HEK293 (cell line): ENCODE results near the gene TLR4.

Experiments
- CTCF ChIA-PET: fragments of 350-600 bp; formaldehyde crosslinking; extraction: SDS; loops from one replicate; lab custom pipeline; 2021; ENCODE audit warnings: antibody characterized with exemption; lab: Yijun Ruan, JAX
- POLR2A ChIA-PET: fragments of 300-600 bp; formaldehyde crosslinking; extraction: SDS; loops from one replicate; lab custom pipeline; 2020; ENCODE audit warnings: antibody characterized with exemption, inconsistent platforms; lab: Yijun Ruan, JAX
- H3K27ac ChIP-seq: fragments of 200-500 bp; sonication (Bioruptor generic); 2 replicates; pipeline ENCODE4 v1.5.1; 2014; ENCODE audit warnings: low read depth, low read length, control low read depth, inconsistent platforms; ENCODE audit errors: extremely low read depth
- H3K36me3 ChIP-seq, 2 experiments: fragments of 200-500 bp in 1 of 2; sonication (Bioruptor generic) in 1 of 2; 1 replicate in 1 of 2; 2 replicates in 1 of 2; pipeline ENCODE4 v1.5.1; 2014 to 2017; ENCODE audit warnings: inconsistent platforms in 2 of 2, low read length in 2 of 2; ENCODE audit not compliant: control insufficient read depth in 2 of 2, insufficient read depth in 1 of 2
- H3K4me1 ChIP-seq: fragments of 200-500 bp; sonication (Bioruptor generic); 2 replicates; pipeline ENCODE4 v1.5.1; 2014; ENCODE audit warnings: mild to moderate bottlenecking, low read length, inconsistent platforms; ENCODE audit not compliant: control insufficient read depth, insufficient read depth
- H3K4me3 ChIP-seq: 2 replicates; pipeline ENCODE4 v1.5.1; 2011; ENCODE audit warnings: low read depth, mild to moderate bottlenecking, control low read depth, low read length, moderate library complexity
- H3K9me3 ChIP-seq: fragments of 200-500 bp; sonication (Bioruptor generic); 2 replicates; pipeline ENCODE4 v1.5.1; 2014; ENCODE audit warnings: low read depth, low read length, inconsistent platforms; ENCODE audit not compliant: control insufficient read depth, insufficient read depth
- BCL11B ChIP-seq: fragments of 450-650 bp; formaldehyde crosslinking; IDR thresholded peaks from 2 replicates; pipeline ENCODE4 v1.5.1; 2016; ENCODE audit warnings: low read depth, missing biosample characterization, missing genetic modification characterization
- BCL6B ChIP-seq: fragments of 450-650 bp; formaldehyde crosslinking; IDR thresholded peaks from 2 replicates; pipeline ENCODE4 v1.5.1; 2017; ENCODE audit warnings: missing biosample characterization, missing genetic modification characterization
- GLI4 ChIP-seq: fragments of 450-650 bp; formaldehyde crosslinking; IDR thresholded peaks from 2 replicates; pipeline ENCODE4 v1.5.1; 2016; ENCODE audit warnings: missing biosample characterization, missing genetic modification characterization
- MEIS1 ChIP-seq: sonication (generic); formaldehyde crosslinking; IDR thresholded peaks from 2 replicates; pipeline ENCODE4 v1.8.1; 2022; ENCODE audit warnings: missing genetic modification reagents, mild to moderate bottlenecking, borderline replicate concordance
- SP3 ChIP-seq: fragments of 450-650 bp; formaldehyde crosslinking; IDR thresholded peaks from 2 replicates; pipeline ENCODE4 v1.5.1; 2016; ENCODE audit warnings: missing biosample characterization, missing genetic modification characterization
- ZBTB26 ChIP-seq: fragments of 450-650 bp; formaldehyde crosslinking; optimal IDR thresholded peaks from 2 replicates; pipeline ENCODE3; 2016; ENCODE audit warnings: missing biosample characterization, mild to moderate bottlenecking, missing genetic modification characterization
- ZFP37 ChIP-seq: fragments of 450-650 bp; formaldehyde crosslinking; IDR thresholded peaks from 2 replicates; pipeline ENCODE4 v1.5.1; 2016; ENCODE audit warnings: missing biosample characterization, missing genetic modification characterization
- ZFP41 ChIP-seq: fragments of 450-650 bp; formaldehyde crosslinking; IDR thresholded peaks from 2 replicates; pipeline ENCODE4 v1.5.1; 2016; ENCODE audit warnings: missing biosample characterization, missing genetic modification characterization, borderline replicate concordance
- ZNF10 ChIP-seq: fragments of 450-650 bp; formaldehyde crosslinking; IDR thresholded peaks from 2 replicates; pipeline ENCODE4 v1.5.1; 2017; ENCODE audit warnings: missing biosample characterization, missing genetic modification characterization
- ZNF133 ChIP-seq: fragments of 450-650 bp; formaldehyde crosslinking; IDR thresholded peaks from 2 replicates; pipeline ENCODE4 v1.5.1; 2016; ENCODE audit warnings: missing biosample characterization, missing genetic modification characterization
- ZNF146 ChIP-seq: fragments of 450-650 bp; formaldehyde crosslinking; IDR thresholded peaks from 2 replicates; pipeline ENCODE4 v1.5.1; 2016; ENCODE audit warnings: missing biosample characterization, missing genetic modification characterization
- ZNF184 ChIP-seq: fragments of 450-650 bp; IDR thresholded peaks from 2 replicates; pipeline ENCODE4 v1.5.1; 2018; ENCODE audit warnings: missing biosample characterization, mild to moderate bottlenecking, missing genetic modification characterization
- ZNF2 ChIP-seq: fragments of 450-650 bp; formaldehyde crosslinking; IDR thresholded peaks from 2 replicates; pipeline ENCODE4 v1.5.1; 2016; ENCODE audit warnings: missing biosample characterization, missing genetic modification characterization
- ZNF23 ChIP-seq: fragments of 450-650 bp; formaldehyde crosslinking; IDR thresholded peaks from 2 replicates; pipeline ENCODE4 v1.5.1; 2016; ENCODE audit warnings: missing biosample characterization, missing genetic modification characterization, borderline replicate concordance
- ZNF248 ChIP-seq: fragments of 450-650 bp; formaldehyde crosslinking; IDR thresholded peaks from 2 replicates; pipeline ENCODE4 v1.5.1; 2017; ENCODE audit warnings: missing biosample characterization, missing genetic modification characterization
- ZNF26 ChIP-seq: fragments of 450-650 bp; formaldehyde crosslinking; IDR thresholded peaks from 2 replicates; pipeline ENCODE4 v1.5.1; 2016; ENCODE audit warnings: missing biosample characterization, missing genetic modification characterization
- ZNF302 ChIP-seq: fragments of 450-650 bp; formaldehyde crosslinking; IDR thresholded peaks from 2 replicates; pipeline ENCODE4 v1.5.1; 2016; ENCODE audit warnings: missing biosample characterization, missing genetic modification characterization, low read depth
- ZNF548 ChIP-seq: fragments of 450-650 bp; formaldehyde crosslinking; IDR thresholded peaks from 2 replicates; pipeline ENCODE4 v1.5.1; 2016; ENCODE audit warnings: missing biosample characterization, missing genetic modification characterization
- ZNF560 ChIP-seq: fragments of 450-650 bp; formaldehyde crosslinking; IDR thresholded peaks from 2 replicates; pipeline ENCODE4 v1.5.1; 2017; ENCODE audit warnings: missing biosample characterization, missing genetic modification characterization, borderline replicate concordance
- ZNF639 ChIP-seq: fragments of 450-650 bp; formaldehyde crosslinking; IDR thresholded peaks from 2 replicates; pipeline ENCODE4 v1.5.1; 2016; ENCODE audit warnings: missing biosample characterization, missing genetic modification characterization
- ZNF677 ChIP-seq: fragments of 450-650 bp; IDR thresholded peaks from 2 replicates; pipeline ENCODE4 v1.5.0; 2018; ENCODE audit warnings: missing biosample characterization, mild to moderate bottlenecking, missing genetic modification characterization, moderate library complexity

Gene TLR4

GRCh38 chr9:117747386-117747970 is 43.3 kb downstream of the TLR4 start:
- no peak overlapping the region for H3K4me3 ChIP-seq
- ChIA-PET POLR2A (no interaction called here), CTCF (no interaction called here)
- no peaks in the 10 kb centered on the region for H3K9me3 ChIP-seq
- TF ChIP-seq ZNF23 (no peak), ZNF146 (no peak), ZNF184 (tag by site-specific recombination) (no peak)
- H3K36me3 ChIP-seq = no peaks in the 10 kb centered on the region
- H3K27ac ChIP-seq = no peak overlapping the region
- no peaks in the 10 kb centered on the region for H3K4me1 ChIP-seq

- no peak overlapping the region for H3K27ac ChIP-seq
- no peaks in the 10 kb centered on the region for H3K9me3 ChIP-seq
Measured at GRCh38 chr9:117750401-117750800, 46.2 kb downstream of the TLR4 start.

More at GRCh38 chr9:117750401-117750800, 46.2 kb downstream of the TLR4 start:
- CTCF ChIA-PET = interaction anchor here (0.6 kb wide), 1 partner anchor 311 kb away, joined by 3 read pairs; no protein-coding TSS in a partner anchor
- POLR2A ChIA-PET = no interaction called here
- no peak overlapping the region for H3K4me3 ChIP-seq
- no peaks in the 10 kb centered on the region for H3K36me3 ChIP-seq
- no peaks in the 10 kb centered on the region for H3K4me1 ChIP-seq
- TF ChIP-seq ZNF639 (tag by site-specific recombination) (no peak), ZNF560 (tag by site-specific recombination) (no peak), BCL11B (tag by site-specific recombination) (no peak), ZNF302 (tag by site-specific recombination) (no peak), SP3 (no peak), ZNF133 (tag by site-specific recombination) (no peak), ZNF10 (tag by site-specific recombination) (no peak), ZNF26 (tag by site-specific recombination) (no peak), ZFP37 (tag by site-specific recombination) (no peak), ZFP41 (tag by site-specific recombination) (no peak), ZNF548 (no peak), ZNF2 (tag by site-specific recombination) (no peak), MEIS1 (CRISPR knock-in tag) (no peak), GLI4 (tag by site-specific recombination) (no peak), ZNF248 (no peak), ZNF677 (tag by site-specific recombination) (no peak), BCL6B (tag by site-specific recombination) (no peak), ZBTB26 (tag by site-specific recombination) (no peak)
- TF ChIP-seq, all 188 proteins: peak for 0
